ENCODE results near the gene LPP. TPM values are rescaled to one million over a fixed set of nuclear protein-coding genes. Genes with fewer than 3 reads are reported as not detected.

LPP gene
- total and polyA plus RNA-seq, 10 of the 15 experiments (the other 5 are each of a cell fraction or from before 2014, with no cell fraction given): under 0.01 to 0.62 (median 0.03) TPM

- no peaks in the 10 kb centered on the region for H3K36me3 ChIP-seq (ENCODE audit: control insufficient read depth in 2 of 2, insufficient read depth in 2 of 2, low read length in 1 of 2)
- no peak overlapping the region for H3K27ac ChIP-seq (ENCODE audit: control insufficient read depth, insufficient read depth)
- H3K4me1 ChIP-seq (ENCODE audit: control insufficient read depth, insufficient read depth, low read length): no peaks in the 10 kb centered on the region
- H2AFZ ChIP-seq (ENCODE audit: control insufficient read depth, low read depth, low read length): no peak overlapping the region
- RAD21 ChIA-PET (ENCODE audit: unreplicated experiment): interaction anchor here (0.8 kb wide), 1 partner anchor 847 kb away, joined by 3 read pairs; no protein-coding TSS in a partner anchor
- 28% methylated on average over 2 of the region's 2 CpGs for WGBS (ENCODE audit: insufficient coverage, insufficient replicate concordance, low lambda C conversion rate, missing lambda C conversion rate)
- FAIRE-seq (no peak), ATAC-seq (no peak), DNase-seq (ENCODE audit: low read depth, low spot score) (no peak)
- SMC1A ChIA-PET (ENCODE audit: uncharacterized antibody, unreplicated experiment): no interaction called here
- CTCF ChIA-PET: no interaction called here
- in situ Hi-C loops (cut with MboI): no loop called here
- BruUV-seq (replicated peaks): no TSS peak
- H3K4me3 ChIP-seq: no peak overlapping the region
- 0 out of 4 replicates have a peak, but pooled peaks cover 0 to 3% of the 10 kb centered on the region in 2 experiments for H3K27me3 ChIP-seq (replicated peaks in 1 of 2; ENCODE audit: control insufficient read depth in 2 of 2, insufficient read depth in 2 of 2, low read length in 1 of 2)
- no peak overlapping the region for H3K4me2 ChIP-seq (ENCODE audit: control insufficient read depth, insufficient read depth)
- H3K9me3 ChIP-seq (replicated peaks; ENCODE audit: control insufficient read depth, insufficient read depth, low read length): no peaks in the 10 kb centered on the region
- H3K9ac ChIP-seq (ENCODE audit: control insufficient read depth, insufficient read depth, low read length): no peak overlapping the region
- no peaks in the 10 kb centered on the region for H3K79me2 ChIP-seq (ENCODE audit: control insufficient read depth, insufficient read depth, low read length)
- intact Hi-C loops (cut with micrococcal nuclease; ENCODE audit: unreplicated experiment): no loop called here
- no peaks in the 10 kb centered on the region for H4K20me1 ChIP-seq (ENCODE audit: control insufficient read depth, insufficient read depth)
- POLR2A ChIA-PET: no interaction called here
- TF ChIP-seq CBFB (IDR thresholded peaks at IDR 0.05; ENCODE audit: low read depth): no peak
- TF ChIP-seq MYB (IDR thresholded peaks at IDR 0.05; ENCODE audit: borderline replicate concordance, low read depth, low read length): no peak
- TF ChIP-seq CUX1 (IDR thresholded peaks at IDR 0.05; ENCODE audit: insufficient replicate concordance, low read depth, low read length): no peak
- TF ChIP-seq EGR1 (IDR thresholded peaks at IDR 0.05; ENCODE audit: borderline replicate concordance in 1 of 2, low read depth in 2 of 2, low read length in 2 of 2): no peak
- no peak for TF ChIP-seq FOS (IDR thresholded peaks at IDR 0.05; ENCODE audit: borderline replicate concordance, extremely low read depth, insufficient read length)
- no peak for TF ChIP-seq IKZF2 (IDR thresholded peaks at IDR 0.05)
- no peak for TF ChIP-seq ZNF592 (IDR thresholded peaks at IDR 0.05)
- no peak for TF ChIP-seq DPF2 (IDR thresholded peaks at IDR 0.05)
- no peak for TF ChIP-seq E2F8 (IDR thresholded peaks at IDR 0.05; ENCODE audit: low read depth, partially characterized antibody)
- no peak for TF ChIP-seq SREBF2 (IDR thresholded peaks at IDR 0.05; ENCODE audit: low read length)
- no peak for TF ChIP-seq ZBED1 (IDR thresholded peaks at IDR 0.05; ENCODE audit: borderline replicate concordance)
- TF ChIP-seq EP300 (IDR thresholded peaks at IDR 0.05; ENCODE audit: borderline replicate concordance in 1 of 2, control insufficient read depth in 1 of 2, low read depth in 2 of 2, low read length in 2 of 2): no peak
- TF ChIP-seq BRCA1 (IDR thresholded peaks at IDR 0.05; ENCODE audit: low read depth, low read length): no peak
These were observed 435.8 kb downstream of the LPP start for GRCh38 chr3:188589771-188590170.

Data from GM12878 (cell line).